ENCODE measurements around the gene SUCLG2.

DNA sequence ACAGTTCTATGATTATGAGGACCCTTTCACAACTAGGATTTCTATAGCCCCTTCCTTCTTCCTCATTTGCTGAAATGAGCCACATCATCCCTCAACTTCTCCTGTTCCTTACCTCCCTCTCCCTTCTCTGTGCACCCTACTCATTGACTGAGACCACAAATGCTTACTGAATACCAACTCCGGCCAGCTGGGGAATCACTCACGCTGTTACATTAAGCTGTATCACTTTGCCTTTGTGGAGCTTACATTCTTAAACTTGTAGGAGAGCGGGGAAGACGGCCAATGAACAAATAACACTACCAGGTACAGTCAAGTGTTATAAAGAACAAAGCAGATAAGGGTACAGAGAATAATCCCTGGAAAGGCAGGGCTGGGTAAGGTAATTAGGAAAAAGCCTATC is 5.7 kb downstream of the SUCLG2 start:
- no peak for TF ChIP-seq EZH2 (IDR thresholded peaks at IDR 0.05; ENCODE audit: borderline replicate concordance, low read length)
- TF ChIP-seq, protein P1, sequence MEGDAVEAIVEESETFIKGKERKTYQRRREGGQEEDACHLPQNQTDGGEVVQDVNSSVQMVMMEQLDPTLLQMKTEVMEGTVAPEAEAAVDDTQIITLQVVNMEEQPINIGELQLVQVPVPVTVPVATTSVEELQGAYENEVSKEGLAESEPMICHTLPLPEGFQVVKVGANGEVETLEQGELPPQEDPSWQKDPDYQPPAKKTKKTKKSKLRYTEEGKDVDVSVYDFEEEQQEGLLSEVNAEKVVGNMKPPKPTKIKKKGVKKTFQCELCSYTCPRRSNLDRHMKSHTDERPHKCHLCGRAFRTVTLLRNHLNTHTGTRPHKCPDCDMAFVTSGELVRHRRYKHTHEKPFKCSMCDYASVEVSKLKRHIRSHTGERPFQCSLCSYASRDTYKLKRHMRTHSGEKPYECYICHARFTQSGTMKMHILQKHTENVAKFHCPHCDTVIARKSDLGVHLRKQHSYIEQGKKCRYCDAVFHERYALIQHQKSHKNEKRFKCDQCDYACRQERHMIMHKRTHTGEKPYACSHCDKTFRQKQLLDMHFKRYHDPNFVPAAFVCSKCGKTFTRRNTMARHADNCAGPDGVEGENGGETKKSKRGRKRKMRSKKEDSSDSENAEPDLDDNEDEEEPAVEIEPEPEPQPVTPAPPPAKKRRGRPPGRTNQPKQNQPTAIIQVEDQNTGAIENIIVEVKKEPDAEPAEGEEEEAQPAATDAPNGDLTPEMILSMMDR (conservative IDR thresholded peaks at IDR 0.05 in 1 of 2, IDR thresholded peaks at IDR 0.05 in 1 of 2; ENCODE audit: extremely low read depth in 1 of 2, insufficient read depth in 1 of 2, low read depth in 1 of 2, low read length in 2 of 2), result no peak
